ENCODE data around the gene MRM2. TPM values are rescaled to one million over a fixed set of nuclear protein-coding genes. Genes with fewer than 3 reads are reported as not detected.
A peak's percentile ranks its signal among the peaks of the same experiment; 100 is the strongest.

MRM2 gene
- total RNA-seq, 1 donor from 2014 or later: 48.6 TPM

- Mint-ChIP-seq H3K27ac (peak overlapping the region; percentile 74), H3K4me3 (no peak overlapping the region), H3K4me1 (ENCODE audit: low read depth) (peaks cover 24% of the 10 kb centered on the region), H3K36me3 (ENCODE audit: low read depth) (peaks cover 10% of the 10 kb centered on the region), H3K9me3 (no peaks in the 10 kb centered on the region), H3K27me3 (ENCODE audit: insufficient read depth) (no peaks in the 10 kb centered on the region)
- intact Hi-C loops (cut with micrococcal nuclease): no loop called here
- DNase-seq (ENCODE audit: low spot score): no peak
These were observed 7.8 kb upstream of the MRM2 start for GRCh38 chr7:2249744-2250323.

DNA sequence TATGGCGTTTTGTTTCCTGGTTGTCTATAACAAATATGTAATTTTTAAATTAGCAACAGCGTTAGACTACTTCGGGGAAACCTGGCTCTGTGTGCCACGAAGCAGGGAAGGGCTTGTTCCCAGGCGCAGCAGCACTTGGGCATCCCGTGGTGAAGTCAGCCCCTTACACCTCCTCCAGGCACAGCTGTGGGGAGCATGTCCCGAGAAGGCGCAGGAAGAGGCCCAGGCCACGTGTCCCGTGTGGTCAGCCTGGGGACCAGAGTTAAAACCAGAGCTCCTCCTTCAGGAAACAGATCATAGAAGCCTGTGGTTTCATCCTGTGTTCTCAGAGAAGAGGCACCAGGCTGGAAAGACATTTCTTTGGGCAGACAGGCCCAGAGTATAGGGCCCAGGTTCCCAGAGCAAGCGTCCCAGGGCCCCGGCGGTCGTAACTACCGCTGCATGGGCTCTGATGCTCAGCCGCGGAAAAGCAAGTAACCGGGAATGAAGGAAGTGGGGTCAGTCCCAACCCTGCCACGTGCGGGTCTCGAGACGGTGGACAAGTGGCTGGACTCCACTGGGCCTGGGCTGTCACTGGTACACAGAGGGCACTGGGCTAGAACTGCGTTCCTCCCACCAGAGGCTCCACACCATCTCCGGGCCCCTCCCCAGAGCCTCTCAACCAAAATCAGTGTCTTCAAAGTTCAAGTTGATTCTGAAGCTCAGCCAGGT lies 7.1 kb upstream of the MRM2 start:
- peak overlapping the region; percentile 76 for H3K4me3 Mint-ChIP-seq
- H3K9me3 Mint-ChIP-seq: no peaks in the 10 kb centered on the region
- intact Hi-C loops (cut with micrococcal nuclease): no loop called here
- peaks cover 24% of the 10 kb centered on the region for H3K4me1 Mint-ChIP-seq (ENCODE audit: low read depth)
- no peaks in the 10 kb centered on the region for H3K27me3 Mint-ChIP-seq (ENCODE audit: insufficient read depth)
- peak; percentile 44 for DNase-seq (ENCODE audit: low spot score)
- H3K36me3 Mint-ChIP-seq (ENCODE audit: low read depth): peaks cover 10% of the 10 kb centered on the region
- H3K27ac Mint-ChIP-seq: peak overlapping the region; percentile 74

DNA sequence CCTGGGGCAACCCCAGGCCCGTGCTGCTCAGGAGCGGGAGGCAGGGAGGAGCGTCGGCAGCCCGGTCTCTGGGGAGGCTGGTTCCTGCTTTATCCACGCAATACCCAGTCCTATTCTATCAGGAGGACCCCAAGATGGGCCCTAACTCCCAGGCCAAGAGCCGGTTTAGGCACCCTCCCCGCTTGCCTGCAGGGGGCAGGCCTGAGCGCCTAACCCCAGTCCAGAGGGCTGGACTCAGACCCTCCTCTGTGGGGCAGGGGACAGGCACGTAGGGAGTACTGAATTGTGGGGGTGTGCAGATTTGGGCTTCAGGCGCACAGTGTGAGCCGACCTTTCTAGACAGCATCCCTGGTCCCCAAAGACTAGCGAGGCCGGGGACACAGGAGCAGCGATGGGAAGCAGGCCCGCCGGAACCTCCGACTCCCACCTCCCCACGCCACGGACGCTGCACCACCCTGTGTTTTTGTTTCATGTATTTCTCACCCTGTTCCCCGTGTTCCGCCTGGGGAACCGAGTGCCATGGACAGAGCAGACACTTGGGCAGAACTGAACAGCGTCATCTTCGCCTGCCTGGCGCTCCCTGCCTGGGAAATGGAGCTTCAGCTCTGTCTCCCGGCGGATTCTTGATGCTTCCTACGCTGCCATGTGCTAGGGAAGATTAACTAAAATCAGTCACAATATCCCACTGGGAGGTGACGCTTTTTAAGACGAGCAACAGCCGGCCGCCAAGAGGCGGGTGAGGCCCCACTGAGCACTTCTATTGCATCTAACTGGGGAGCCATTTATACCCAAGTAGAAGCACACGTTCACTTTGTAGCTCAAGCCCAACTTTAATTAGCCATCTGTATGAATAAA lies 5.4 kb upstream of the MRM2 start:
- Mint-ChIP-seq H3K27me3 (ENCODE audit: insufficient read depth) (no peaks in the 10 kb centered on the region), H3K9me3 (no peaks in the 10 kb centered on the region), H3K4me3 (no peak overlapping the region), H3K27ac (no peak overlapping the region), H3K36me3 (ENCODE audit: low read depth) (peaks cover 10% of the 10 kb centered on the region), H3K4me1 (ENCODE audit: low read depth) (peaks cover 30% of the 10 kb centered on the region)
- intact Hi-C loops (cut with micrococcal nuclease): no loop called here
- DNase-seq (ENCODE audit: low spot score): no peak

GRCh38 chr7:2245883-2246675 lies 4.1 kb upstream of the MRM2 start:
- H3K9me3 Mint-ChIP-seq: no peaks in the 10 kb centered on the region
- intact Hi-C loops (cut with micrococcal nuclease): no loop called here
- H3K36me3 Mint-ChIP-seq (ENCODE audit: low read depth): peaks cover 7% of the 10 kb centered on the region
- peaks cover 30% of the 10 kb centered on the region for H3K4me1 Mint-ChIP-seq (ENCODE audit: low read depth)
- no peak overlapping the region for H3K4me3 Mint-ChIP-seq
- no peaks in the 10 kb centered on the region for H3K27me3 Mint-ChIP-seq (ENCODE audit: insufficient read depth)
- no peak for DNase-seq (ENCODE audit: low spot score)
- H3K27ac Mint-ChIP-seq: no peak overlapping the region

GRCh38 chr7:2244404-2244995 lies 2.5 kb upstream of the MRM2 start:
- H3K4me1 Mint-ChIP-seq (ENCODE audit: low read depth): peaks cover 36% of the 10 kb centered on the region
- no peak overlapping the region for H3K4me3 Mint-ChIP-seq
- no peaks in the 10 kb centered on the region for H3K9me3 Mint-ChIP-seq
- DNase-seq (ENCODE audit: low spot score): no peak
- H3K27ac Mint-ChIP-seq: no peak overlapping the region
- no peaks in the 10 kb centered on the region for H3K27me3 Mint-ChIP-seq (ENCODE audit: insufficient read depth)
- H3K36me3 Mint-ChIP-seq (ENCODE audit: low read depth): peaks cover 5% of the 10 kb centered on the region
- intact Hi-C loops (cut with micrococcal nuclease): no loop called here

DNA sequence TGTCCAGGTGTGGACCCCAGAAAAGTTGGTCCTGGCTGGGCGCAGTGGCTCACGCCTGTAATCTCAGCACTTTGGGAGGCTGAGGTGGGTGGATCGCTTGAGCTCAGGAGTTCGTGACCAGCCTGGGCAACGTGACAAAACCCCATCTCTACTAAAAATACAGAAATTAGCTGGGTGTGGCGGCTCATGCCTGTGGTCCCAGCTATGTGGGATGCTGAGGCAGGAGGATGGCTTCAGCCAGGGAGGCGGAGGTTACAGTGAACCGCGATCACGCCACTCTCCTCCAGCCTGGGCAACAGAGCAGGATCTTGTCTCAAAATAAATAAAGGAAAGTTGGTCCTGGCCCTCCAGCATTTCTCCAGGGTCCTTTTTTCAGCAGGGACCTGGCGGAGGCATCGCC lies 1.5 kb upstream of the MRM2 start:
- no peaks in the 10 kb centered on the region for H3K27me3 Mint-ChIP-seq (ENCODE audit: insufficient read depth)
- peaks cover 7% of the 10 kb centered on the region for H3K36me3 Mint-ChIP-seq (ENCODE audit: low read depth)
- no peak overlapping the region for H3K27ac Mint-ChIP-seq
- intact Hi-C loops (cut with micrococcal nuclease): loop anchor here (2.0 kb wide), 1 partner anchor 71 kb away; the partner anchor contains the start of gene SNX8
- no peaks in the 10 kb centered on the region for H3K9me3 Mint-ChIP-seq
- peak overlapping the region; percentile 96 for H3K4me3 Mint-ChIP-seq
- peaks cover 26% of the 10 kb centered on the region for H3K4me1 Mint-ChIP-seq (ENCODE audit: low read depth)
- DNase-seq (ENCODE audit: low spot score): no peak

DNA sequence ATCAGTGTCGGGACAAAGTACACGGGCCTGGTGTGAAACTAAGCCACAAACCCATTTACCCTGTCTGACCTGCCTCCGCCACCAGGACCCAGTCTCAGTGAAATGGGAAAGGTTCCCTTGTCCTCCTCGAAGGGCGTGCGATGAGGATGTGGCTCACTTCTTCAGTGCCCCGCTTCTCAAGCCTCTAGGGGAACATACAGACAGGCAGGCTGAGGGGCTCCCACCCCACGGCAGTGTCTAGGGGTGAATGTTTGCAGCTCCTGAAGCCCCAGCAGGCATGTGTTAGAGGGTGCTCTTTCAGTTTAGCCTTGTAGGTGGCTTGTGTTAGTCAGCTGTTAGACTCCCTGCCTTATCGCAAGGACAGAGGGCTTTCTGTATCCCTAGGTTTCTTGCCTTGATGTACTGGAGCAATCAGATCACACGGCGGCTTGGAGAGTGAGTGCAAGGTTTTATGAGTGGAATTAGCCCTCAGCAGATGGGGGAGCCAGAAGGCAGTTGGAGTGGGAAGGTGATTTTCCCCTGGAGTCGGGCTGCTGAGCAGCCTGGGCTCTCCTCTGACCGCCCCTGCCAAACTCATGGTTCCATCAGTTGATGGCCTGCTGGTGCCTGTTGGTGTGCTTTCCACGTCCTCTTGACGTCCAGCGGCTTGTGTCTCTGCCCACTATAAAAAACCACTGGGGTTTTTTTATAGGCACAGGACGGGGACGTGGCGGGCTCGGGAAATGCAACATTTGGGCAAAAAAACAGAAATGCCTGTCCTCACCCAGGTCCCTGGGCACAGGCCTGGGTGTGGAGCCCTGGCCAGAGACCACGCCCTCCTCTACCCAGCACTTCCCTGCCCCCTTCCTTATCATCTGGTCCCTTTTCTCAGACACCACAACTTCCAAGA lies 780 bp upstream of the MRM2 start:
- peaks cover 25% of the 10 kb centered on the region for H3K4me1 Mint-ChIP-seq (ENCODE audit: low read depth)
- no peaks in the 10 kb centered on the region for H3K27me3 Mint-ChIP-seq (ENCODE audit: insufficient read depth)
- H3K27ac Mint-ChIP-seq: peak overlapping the region; percentile 92
- no peaks in the 10 kb centered on the region for H3K9me3 Mint-ChIP-seq
- peaks cover 12% of the 10 kb centered on the region for H3K36me3 Mint-ChIP-seq (ENCODE audit: low read depth)
- peak overlapping the region; percentile 96 for H3K4me3 Mint-ChIP-seq
- peak; percentile 6 for DNase-seq (ENCODE audit: low spot score)
- intact Hi-C loops (cut with micrococcal nuclease): loop anchor here (1.0 to 2.0 kb wide), 2 partner anchors 10 to 72 kb away; partner anchors contain the start of genes MAD1L1 and SNX8

DNA sequence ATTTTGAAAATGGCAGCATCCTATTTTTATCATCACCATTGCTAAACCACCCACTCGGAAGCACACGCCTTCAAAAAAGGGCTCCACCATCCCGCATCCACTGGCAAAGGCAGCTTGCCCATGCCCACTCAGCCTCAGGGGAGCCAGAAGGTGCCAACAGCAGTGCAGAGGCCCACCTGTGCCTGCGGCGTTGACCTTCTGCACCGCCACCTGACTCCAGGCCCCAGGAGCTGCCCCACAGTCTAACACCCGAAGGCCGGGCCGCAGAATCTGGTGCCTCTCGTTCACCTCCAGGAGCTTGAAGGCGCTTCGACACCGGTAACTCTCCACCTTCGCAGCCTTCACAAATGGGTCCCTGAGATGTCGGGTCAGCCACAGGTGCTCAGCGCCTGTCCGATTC lies 2.8 kb downstream of the MRM2 start:
- Mint-ChIP-seq H3K27me3 (ENCODE audit: insufficient read depth) (no peaks in the 10 kb centered on the region), H3K36me3 (ENCODE audit: low read depth) (peaks cover 23% of the 10 kb centered on the region), H3K4me1 (ENCODE audit: low read depth) (peaks cover 23% of the 10 kb centered on the region), H3K4me3 (peak overlapping the region; percentile 42), H3K27ac (no peak overlapping the region), H3K9me3 (no peaks in the 10 kb centered on the region)
- intact Hi-C loops (cut with micrococcal nuclease): no loop called here
- DNase-seq (ENCODE audit: low spot score): no peak

DNA sequence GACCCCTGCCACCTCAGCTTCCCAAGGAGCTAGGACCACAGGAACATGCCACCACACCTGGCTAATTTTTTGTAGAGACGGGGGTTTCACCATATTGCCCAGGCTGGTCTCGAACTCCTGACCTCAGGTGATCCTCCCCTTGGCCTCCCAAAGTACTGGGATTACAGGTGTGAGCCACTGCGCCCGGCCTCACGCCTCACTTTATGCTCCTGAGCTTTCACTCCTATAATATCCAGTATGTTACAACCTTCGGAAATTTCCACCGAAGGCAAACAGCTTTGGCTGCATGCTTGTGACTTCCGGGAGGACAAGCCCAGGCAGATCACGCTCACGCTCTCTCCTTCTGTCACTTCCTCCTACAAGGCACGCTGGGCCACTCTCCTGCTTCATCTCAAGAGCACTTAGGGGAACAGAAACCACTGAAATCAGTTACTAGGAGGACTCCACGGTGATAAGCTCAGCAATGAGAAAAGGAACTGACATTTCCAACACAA lies 4.8 kb downstream of the MRM2 start:
- H3K9me3 Mint-ChIP-seq: no peaks in the 10 kb centered on the region
- H3K4me3 Mint-ChIP-seq: no peak overlapping the region
- H3K36me3 Mint-ChIP-seq (ENCODE audit: low read depth): peaks cover 24% of the 10 kb centered on the region
- peaks cover 28% of the 10 kb centered on the region for H3K4me1 Mint-ChIP-seq (ENCODE audit: low read depth)
- DNase-seq (ENCODE audit: low spot score): no peak
- no peaks in the 10 kb centered on the region for H3K27me3 Mint-ChIP-seq (ENCODE audit: insufficient read depth)
- intact Hi-C loops (cut with micrococcal nuclease): no loop called here
- peak overlapping the region; percentile 72 for H3K27ac Mint-ChIP-seq

DNA sequence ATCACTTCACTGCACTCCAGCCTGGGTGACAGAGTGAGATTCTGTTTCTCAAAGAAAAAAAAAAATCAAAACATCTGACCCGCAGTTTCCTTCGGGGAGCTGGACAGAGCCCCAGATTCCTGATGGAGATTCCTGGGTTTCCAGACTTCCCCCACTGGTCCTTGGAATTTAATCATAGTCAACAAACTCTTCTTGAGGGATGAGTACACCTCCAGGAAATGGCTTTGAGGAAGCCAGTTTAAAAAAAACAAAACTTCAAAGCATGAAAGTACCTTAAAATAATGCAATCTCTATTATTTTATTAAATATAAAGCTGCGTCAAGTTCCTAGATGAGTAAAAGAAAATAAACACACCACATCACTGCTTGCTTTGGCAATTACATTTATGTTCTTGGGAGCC lies 8.1 kb downstream of the MRM2 start:
- intact Hi-C loops (cut with micrococcal nuclease): loop anchor here (5.0 kb wide), 3 partner anchors 122 to 662 kb away; partner anchors contain the start of gene PSMG3
- no peak for DNase-seq (ENCODE audit: low spot score)
- H3K4me3 Mint-ChIP-seq: peak overlapping the region; percentile 73
- peaks cover 26% of the 10 kb centered on the region for H3K4me1 Mint-ChIP-seq (ENCODE audit: low read depth)
- no peaks in the 10 kb centered on the region for H3K27me3 Mint-ChIP-seq (ENCODE audit: insufficient read depth)
- no peaks in the 10 kb centered on the region for H3K9me3 Mint-ChIP-seq
- peaks cover 29% of the 10 kb centered on the region for H3K36me3 Mint-ChIP-seq (ENCODE audit: low read depth)
- no peak overlapping the region for H3K27ac Mint-ChIP-seq

GRCh38 chr7:2232766-2233520 lies 9.1 kb downstream of the MRM2 start, which contains the start of gene MAD1L1:
TSS of gene MAD1L1 (minus strand) at chr7:2232945. CDS start at chr7:2230133, 2,812 bp downstream.
- no peaks in the 10 kb centered on the region for H3K9me3 Mint-ChIP-seq
- no peaks in the 10 kb centered on the region for H3K27me3 Mint-ChIP-seq (ENCODE audit: insufficient read depth)
- peaks cover 26% of the 10 kb centered on the region for H3K4me1 Mint-ChIP-seq (ENCODE audit: low read depth)
- DNase-seq (ENCODE audit: low spot score): peak; percentile 88
- H3K36me3 Mint-ChIP-seq (ENCODE audit: low read depth): peaks cover 22% of the 10 kb centered on the region
- intact Hi-C loops (cut with micrococcal nuclease): loop anchor here (1.0 to 5.0 kb wide), 7 partner anchors 9 to 661 kb away; partner anchors contain the start of genes EIF3B, MRM2, NUDT1 and PSMG3
- H3K27ac Mint-ChIP-seq: peak within 1 kb of the TSS; percentile 83
- H3K4me3 Mint-ChIP-seq: peak within 1 kb of the TSS; percentile 96

Data from activated T-helper 1 cell treated with anti-CD3 and anti-CD28 coated beads, Interleukin-12 subunit alpha, Interleukin-12 subunit beta, Interleukin-2, Interleukin-4 antibody, amounts not matched to agents 30 ng/mL and 10 ng/mL and 1 ng/mL, durations not matched to agents 14 hours and 24 hours and 36 hours (primary cell).